Measurements from ENCODE around the gene SYT6.

GRCh38 chr1:114081437-114082303, 72.0 kb downstream of the SYT6 start:
- TF ChIP-seq POLR2AphosphoS5 (IDR thresholded peaks at IDR 0.05; ENCODE audit: low read depth, low read length), result no peak
- TF ChIP-seq CTCF (IDR thresholded peaks at IDR 0.05), result no peak
- TF ChIP-seq REST (IDR thresholded peaks at IDR 0.05; ENCODE audit: insufficient read depth in 1 of 2, low read depth in 2 of 2, low read length in 1 of 2), result no peak
- TF ChIP-seq TCF7L2 (IDR thresholded peaks at IDR 0.05; ENCODE audit: low read depth, low read length), result no peak
- TF ChIP-seq SIN3A (IDR thresholded peaks at IDR 0.05; ENCODE audit: borderline replicate concordance, insufficient read depth, low read depth, low read length), result no peak

All from Panc1 (cell line).